RWPE2 (cell line): Measurements from ENCODE around the gene ATP6V0A1.

Experiments used
- ATAC-seq: fragments of 200-7000 bp; cut with Tn5 transposase; 3 replicates; pipeline ENCODE4 v1.9.1; 2021; ENCODE audit warnings: low read depth
- DNase-seq: peaks from one replicate; pipeline ENCODE4 v3.0.0-alpha.2; 2020; ENCODE audit warnings: low spot score
- H3K27ac ChIP-seq: fragments of 450-650 bp; 2 replicates; pipeline ENCODE4 v1.5.1; 2017; ENCODE audit warnings: mild to moderate bottlenecking; ENCODE audit not compliant: poor library complexity, severe bottlenecking
- H3K27me3 ChIP-seq: fragments of 250-450 bp; sonication (Bioruptor Pico); 2 replicates; pipeline ENCODE4 v1.5.1; 2021; ENCODE audit warnings: mild to moderate bottlenecking, moderate library complexity; ENCODE audit not compliant: insufficient read depth, poor library complexity, severe bottlenecking
- H3K36me3 ChIP-seq: fragments of 250-450 bp; sonication (Bioruptor Pico); 2 replicates; pipeline ENCODE4 v1.5.1; 2020; ENCODE audit warnings: low read depth, mild to moderate bottlenecking, moderate library complexity
- H3K4me1 ChIP-seq: fragments of 250-450 bp; sonication (Bioruptor Pico); 2 replicates; pipeline ENCODE4 v1.5.1; 2021; ENCODE audit warnings: mild to moderate bottlenecking, moderate library complexity; ENCODE audit not compliant: insufficient read depth, poor library complexity, severe bottlenecking
- H3K4me3 ChIP-seq: fragments of 250-450 bp; sonication (Bioruptor Pico); 2 replicates; pipeline ENCODE4 v1.5.1; 2021; ENCODE audit warnings: mild to moderate bottlenecking, moderate library complexity; ENCODE audit not compliant: severe bottlenecking
- H3K9me3 ChIP-seq: fragments of 250-450 bp; sonication (Bioruptor Pico); 2 replicates; pipeline ENCODE4 v1.5.1; 2021; ENCODE audit warnings: mild to moderate bottlenecking, moderate library complexity; ENCODE audit not compliant: severe bottlenecking
- TF ChIP-seq, protein P1 (sequence below): fragments of 450-650 bp; IDR thresholded peaks from one replicate; pipeline ENCODE4 v1.5.1; 2017; ENCODE audit warnings: mild to moderate bottlenecking, moderate library complexity; ENCODE audit not compliant: poor library complexity, severe bottlenecking

The ATP6V0A1 gene

DNA sequence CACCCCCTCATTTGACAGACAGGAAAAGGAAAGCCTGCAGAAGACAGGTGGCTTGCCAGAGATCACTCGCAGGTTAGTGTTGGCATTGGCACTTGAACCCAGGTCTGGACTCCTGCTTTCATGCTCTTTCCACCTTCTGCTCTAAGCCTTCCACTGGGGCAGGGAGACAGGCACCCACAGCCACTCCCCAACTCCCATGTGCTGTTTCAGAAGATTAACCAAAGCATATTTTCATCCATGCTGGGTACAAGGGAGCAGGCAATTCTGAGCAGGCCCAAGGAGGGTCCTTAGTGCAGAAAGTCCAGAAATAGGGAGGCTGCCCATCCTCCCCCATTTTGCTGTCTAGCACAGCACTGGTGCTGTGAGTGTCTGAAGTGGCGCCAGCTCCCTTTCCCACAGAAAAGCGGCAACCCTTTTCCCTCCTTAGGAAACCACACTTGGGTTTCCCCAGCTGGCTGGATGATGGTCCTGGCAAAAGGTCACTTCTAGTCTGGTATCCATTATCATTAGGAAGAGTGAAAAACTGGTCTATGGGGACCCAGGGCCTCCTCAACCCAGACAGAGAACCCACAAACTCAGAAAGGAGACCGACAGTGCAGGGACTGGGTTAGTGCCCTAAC lies 33.6 kb upstream of the ATP6V0A1 start:
- peaks cover 11% of the 10 kb centered on the region for H3K36me3 ChIP-seq
- DNase-seq (no peak), ATAC-seq (no peak)
- H3K27ac ChIP-seq, result peak overlapping the region; percentile 97
- TF ChIP-seq, protein P1, sequence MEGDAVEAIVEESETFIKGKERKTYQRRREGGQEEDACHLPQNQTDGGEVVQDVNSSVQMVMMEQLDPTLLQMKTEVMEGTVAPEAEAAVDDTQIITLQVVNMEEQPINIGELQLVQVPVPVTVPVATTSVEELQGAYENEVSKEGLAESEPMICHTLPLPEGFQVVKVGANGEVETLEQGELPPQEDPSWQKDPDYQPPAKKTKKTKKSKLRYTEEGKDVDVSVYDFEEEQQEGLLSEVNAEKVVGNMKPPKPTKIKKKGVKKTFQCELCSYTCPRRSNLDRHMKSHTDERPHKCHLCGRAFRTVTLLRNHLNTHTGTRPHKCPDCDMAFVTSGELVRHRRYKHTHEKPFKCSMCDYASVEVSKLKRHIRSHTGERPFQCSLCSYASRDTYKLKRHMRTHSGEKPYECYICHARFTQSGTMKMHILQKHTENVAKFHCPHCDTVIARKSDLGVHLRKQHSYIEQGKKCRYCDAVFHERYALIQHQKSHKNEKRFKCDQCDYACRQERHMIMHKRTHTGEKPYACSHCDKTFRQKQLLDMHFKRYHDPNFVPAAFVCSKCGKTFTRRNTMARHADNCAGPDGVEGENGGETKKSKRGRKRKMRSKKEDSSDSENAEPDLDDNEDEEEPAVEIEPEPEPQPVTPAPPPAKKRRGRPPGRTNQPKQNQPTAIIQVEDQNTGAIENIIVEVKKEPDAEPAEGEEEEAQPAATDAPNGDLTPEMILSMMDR, result no peak
- no peak overlapping the region for H3K4me3 ChIP-seq
- peaks cover 20% of the 10 kb centered on the region for H3K4me1 ChIP-seq
- no peaks in the 10 kb centered on the region for H3K27me3 ChIP-seq
- H3K9me3 ChIP-seq, result no peaks in the 10 kb centered on the region

DNA sequence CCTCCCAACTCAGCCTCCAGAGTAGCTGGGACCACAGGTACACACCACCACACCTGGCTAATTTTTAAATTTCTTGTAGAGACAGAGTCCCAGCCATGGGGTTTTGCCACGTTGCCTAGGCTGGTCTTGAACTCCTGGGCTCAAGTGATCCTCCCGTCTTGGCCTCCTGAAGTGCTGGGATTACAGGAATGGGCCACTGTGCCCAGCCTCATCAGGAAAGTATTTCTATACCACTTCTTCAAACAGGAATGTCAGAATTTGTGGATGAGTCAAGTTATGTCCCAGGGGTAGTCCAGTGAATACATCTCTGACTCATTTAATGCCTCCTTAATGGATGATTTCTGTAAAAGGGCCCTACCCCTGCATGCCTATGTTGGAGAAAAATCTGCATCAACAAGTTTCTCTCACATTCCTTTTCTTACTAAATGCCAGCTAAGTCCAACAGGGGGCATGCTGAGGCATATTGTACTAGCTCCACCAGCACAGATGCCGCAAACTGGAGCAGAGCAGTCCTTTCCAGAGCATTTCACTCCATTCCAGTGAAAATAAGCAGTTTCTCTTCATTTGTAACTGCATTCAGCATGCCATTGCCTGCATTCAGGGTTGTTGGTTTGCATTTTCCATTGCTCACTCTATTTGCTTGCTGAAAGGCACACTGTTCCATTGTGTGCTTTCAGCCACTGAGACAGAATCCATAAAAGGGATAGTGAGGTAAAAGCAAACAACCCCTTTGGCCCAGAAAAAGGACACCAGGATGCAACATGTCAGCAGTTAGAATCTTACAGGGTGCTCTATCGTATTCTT lies 30.3 kb upstream of the ATP6V0A1 start:
- Histone ChIP-seq H3K27me3 (no peaks in the 10 kb centered on the region), H3K36me3 (no peaks in the 10 kb centered on the region), H3K27ac (peak overlapping the region; percentile 81), H3K4me1 (peaks cover 12% of the 10 kb centered on the region), H3K9me3 (no peaks in the 10 kb centered on the region), H3K4me3 (no peak overlapping the region)
- TF ChIP-seq, protein P1, result peak; percentile 90
- ATAC-seq, result peak; percentile 93
- peak; percentile 80 for DNase-seq

DNA sequence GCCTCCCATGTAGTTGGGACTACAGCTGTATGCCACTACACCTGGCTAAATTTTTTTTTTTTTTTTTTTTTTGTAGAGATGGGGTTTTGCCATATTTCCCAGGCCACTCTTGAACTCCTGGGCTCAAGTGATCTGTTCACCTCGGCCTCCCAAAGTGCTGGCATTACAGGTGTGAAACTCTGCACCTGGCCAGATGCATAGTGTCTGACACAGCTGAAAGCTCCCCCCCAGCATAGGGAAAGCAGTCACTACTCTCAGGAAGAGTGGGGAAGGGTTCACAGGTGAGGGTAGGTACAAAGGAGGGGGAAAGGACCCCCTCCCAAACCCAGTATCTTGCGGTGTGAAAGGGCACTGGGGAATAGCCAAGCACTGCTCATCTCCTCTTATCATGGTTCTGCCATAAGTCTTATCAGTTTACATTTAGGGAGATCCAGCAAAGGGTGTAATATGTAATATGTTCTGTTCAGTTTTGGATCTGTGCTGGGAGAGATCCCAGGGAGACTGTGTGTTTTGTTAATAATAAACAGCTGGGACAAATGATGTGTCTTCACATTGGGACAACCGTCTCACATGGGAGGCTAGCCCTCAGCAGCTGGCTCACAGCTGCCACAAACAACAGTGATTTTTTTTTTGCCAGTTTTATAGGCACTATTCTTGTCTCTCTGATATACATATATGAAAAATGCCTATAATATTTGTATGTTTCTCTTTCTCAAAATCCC lies 28.8 kb upstream of the ATP6V0A1 start:
- no peaks in the 10 kb centered on the region for H3K36me3 ChIP-seq
- TF ChIP-seq, protein P1, result no peak
- no peaks in the 10 kb centered on the region for H3K27me3 ChIP-seq
- ATAC-seq (no peak), DNase-seq (no peak)
- no peaks in the 10 kb centered on the region for H3K9me3 ChIP-seq
- peak overlapping the region; percentile 81 for H3K27ac ChIP-seq
- H3K4me1 ChIP-seq, result peaks cover 8% of the 10 kb centered on the region
- no peak overlapping the region for H3K4me3 ChIP-seq

DNA sequence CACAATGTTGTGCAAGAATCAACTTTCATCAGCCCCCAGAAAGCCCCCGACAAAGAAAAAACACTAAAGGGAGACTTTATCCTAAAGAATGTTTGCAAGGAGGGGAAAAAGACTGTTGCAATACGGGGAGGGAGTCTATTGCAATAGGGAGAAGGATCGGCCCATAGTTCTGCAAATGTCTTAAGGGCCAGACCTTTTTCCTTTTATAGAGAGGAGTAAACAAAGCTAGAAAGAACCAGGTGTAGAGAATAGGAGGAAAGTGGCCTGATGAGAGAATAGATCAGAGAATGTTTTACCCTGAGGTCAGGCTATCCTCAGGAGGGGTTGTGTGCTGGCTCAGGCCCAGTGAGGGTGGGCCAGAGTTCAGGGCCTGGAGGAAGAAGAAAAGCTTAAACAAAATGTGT lies 26.9 kb upstream of the ATP6V0A1 start:
- TF ChIP-seq, protein P1, result no peak
- Histone ChIP-seq H3K27ac (peak overlapping the region; percentile 27), H3K9me3 (no peaks in the 10 kb centered on the region), H3K4me1 (peaks cover 18% of the 10 kb centered on the region), H3K27me3 (no peaks in the 10 kb centered on the region), H3K4me3 (no peak overlapping the region), H3K36me3 (no peaks in the 10 kb centered on the region)
- no peak for ATAC-seq
- no peak for DNase-seq
